Esophagus squamous epithelium (tissue), 4 donors: ENCODE measurements around the gene HS6ST1.

Experiments
- POLR2A ChIP-seq, 4 donors: fragments of 450-650 bp; IDR thresholded peaks; one replicate each; pipeline ENCODE4 v1.6.1; 2017; ENCODE audit warnings: antibody characterized with exemption in 4 of 4, mild to moderate bottlenecking in 4 of 4, moderate library complexity in 3 of 4
- TF ChIP-seq, protein P1 (sequence below), 6 experiments: fragments of 450-650 bp in 4 of 6; fragments of 200-600 bp in 2 of 6; sonication (generic) in 2 of 6; IDR thresholded peaks; one replicate each; pipeline ENCODE4 v1.5.1; 2016 to 2019; ENCODE audit warnings: antibody characterized with exemption in 6 of 6, mild to moderate bottlenecking in 4 of 6, moderate library complexity in 4 of 6

DNA sequence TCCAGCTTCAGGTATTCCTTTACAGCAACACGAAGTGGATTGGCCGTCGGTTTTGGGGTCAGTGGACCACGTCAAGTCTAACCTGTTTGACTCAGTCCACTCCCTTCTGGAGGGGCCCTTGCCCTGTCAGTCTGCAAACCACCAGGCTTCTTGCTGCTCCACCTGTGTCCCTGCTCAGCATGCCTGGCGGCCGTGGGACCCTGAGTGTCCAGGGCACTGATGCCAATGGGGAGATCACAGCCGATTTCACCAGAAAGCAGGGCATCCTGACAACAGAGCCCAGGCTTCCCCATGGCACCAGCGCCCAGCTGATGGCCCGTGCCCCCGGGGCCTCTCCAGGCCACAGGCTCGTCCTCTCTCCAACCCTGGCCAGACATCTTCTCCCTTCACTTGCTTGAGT is 41.2 kb upstream of the HS6ST1 start:
- TF ChIP-seq, protein P1, sequence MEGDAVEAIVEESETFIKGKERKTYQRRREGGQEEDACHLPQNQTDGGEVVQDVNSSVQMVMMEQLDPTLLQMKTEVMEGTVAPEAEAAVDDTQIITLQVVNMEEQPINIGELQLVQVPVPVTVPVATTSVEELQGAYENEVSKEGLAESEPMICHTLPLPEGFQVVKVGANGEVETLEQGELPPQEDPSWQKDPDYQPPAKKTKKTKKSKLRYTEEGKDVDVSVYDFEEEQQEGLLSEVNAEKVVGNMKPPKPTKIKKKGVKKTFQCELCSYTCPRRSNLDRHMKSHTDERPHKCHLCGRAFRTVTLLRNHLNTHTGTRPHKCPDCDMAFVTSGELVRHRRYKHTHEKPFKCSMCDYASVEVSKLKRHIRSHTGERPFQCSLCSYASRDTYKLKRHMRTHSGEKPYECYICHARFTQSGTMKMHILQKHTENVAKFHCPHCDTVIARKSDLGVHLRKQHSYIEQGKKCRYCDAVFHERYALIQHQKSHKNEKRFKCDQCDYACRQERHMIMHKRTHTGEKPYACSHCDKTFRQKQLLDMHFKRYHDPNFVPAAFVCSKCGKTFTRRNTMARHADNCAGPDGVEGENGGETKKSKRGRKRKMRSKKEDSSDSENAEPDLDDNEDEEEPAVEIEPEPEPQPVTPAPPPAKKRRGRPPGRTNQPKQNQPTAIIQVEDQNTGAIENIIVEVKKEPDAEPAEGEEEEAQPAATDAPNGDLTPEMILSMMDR (IDR thresholded peaks at IDR 0.05) = no peak
- TF ChIP-seq POLR2A (IDR thresholded peaks at IDR 0.05) = no peak
